Mucosa of gallbladder (tissue), 1 donor: ENCODE measurements around the gene SRSF9. TPM values are rescaled to one million over a fixed set of nuclear protein-coding genes. Genes with fewer than 3 reads are reported as not detected.

ENCODE experiments used
- total RNA-seq: library from RNA; stranded (reverse); gene quantifications from one replicate; pipeline ENCODE4 v1.2.1, GENCODE V29; 2021
- donor health status: DM: no; HTN: no; CAD: no.

SRSF9 gene
- total RNA-seq, 1 donor from 2014 or later: 134 TPM

Other genes starting within 250 kb of the SRSF9 start
- 119 TPM for gene PXN, start 204.0 kb downstream of the SRSF9 start, total RNA-seq
- 5,171 TPM for gene RNU4-2, start 177.8 kb downstream of the SRSF9 start, total RNA-seq
- 1,216 TPM for gene RNU4-1, start 176.5 kb downstream of the SRSF9 start, total RNA-seq
- 3.8 TPM for gene SIRT4, start 167.4 kb downstream of the SRSF9 start, total RNA-seq
- 4.7 TPM for gene PLA2G1B, start 142.0 kb downstream of the SRSF9 start, total RNA-seq
- gene MSI1, start 100.6 kb downstream of the SRSF9 start, total RNA-seq: 2.6 TPM
- gene COX6A1, start 31.6 kb downstream of the SRSF9 start, total RNA-seq: 375 TPM
- gene TRIAP1, start 23.4 kb downstream of the SRSF9 start, total RNA-seq: 16.1 TPM
- 30.2 TPM for gene GATC, start 23.3 kb downstream of the SRSF9 start, total RNA-seq
- gene DYNLL1, start 26.4 kb upstream of the SRSF9 start, total RNA-seq: 393 TPM
- 31.6 TPM for gene COQ5, start 59.4 kb upstream of the SRSF9 start, total RNA-seq
- 195 TPM for gene RNF10, start 64.6 kb upstream of the SRSF9 start, total RNA-seq
- 50.9 TPM for gene POP5, start 111.7 kb upstream of the SRSF9 start, total RNA-seq
- 2.3 TPM for gene CABP1, start 170.9 kb upstream of the SRSF9 start, total RNA-seq
- gene MLEC, start 217.4 kb upstream of the SRSF9 start, total RNA-seq: 335 TPM
- gene UNC119B, start 240.7 kb upstream of the SRSF9 start, total RNA-seq: 51.7 TPM